ENCODE data around the gene HSD3B1. TPM values are rescaled to one million over a fixed set of nuclear protein-coding genes. Genes with fewer than 3 reads are reported as not detected.

The HSD3B1 gene
- polyA plus RNA-seq, 2 donors: not detected

DNA sequence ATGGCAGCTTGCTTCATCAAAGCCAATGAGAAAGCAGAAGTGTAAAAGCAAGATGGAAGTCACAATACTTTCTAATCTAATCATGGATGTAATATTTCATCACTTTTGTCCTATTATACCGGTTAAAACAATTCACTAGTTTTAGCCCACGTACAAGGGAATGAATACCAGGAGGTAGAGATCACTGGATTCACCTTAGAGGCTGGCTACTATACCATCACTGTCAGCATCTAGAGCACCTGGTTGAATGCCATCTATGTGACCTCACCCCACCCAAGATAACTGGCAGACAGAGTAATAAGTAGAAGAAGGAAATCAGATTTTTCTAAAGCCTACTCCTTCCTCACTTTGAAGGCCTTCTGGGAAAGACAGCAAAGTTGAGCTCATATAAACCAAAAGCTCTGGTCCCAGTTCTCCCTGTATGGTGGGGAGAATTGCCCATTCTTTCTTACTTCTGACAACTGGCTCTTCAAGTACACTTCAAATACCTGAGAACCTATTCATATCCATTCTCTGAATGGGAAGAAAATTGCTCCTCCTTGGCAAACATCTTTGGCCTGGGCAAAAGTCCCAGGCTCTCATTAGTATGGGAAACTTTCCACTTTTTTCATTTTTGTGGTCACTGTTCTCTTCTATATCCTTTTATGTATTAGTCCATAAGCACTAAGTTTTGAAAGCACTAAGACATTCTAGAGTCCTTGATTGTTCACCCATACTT lies 24.8 kb downstream of the HSD3B1 start:
- peaks cover 0 to 2% of the 10 kb centered on the region in 2 donors for H3K9me3 ChIP-seq (ENCODE audit: control insufficient read depth in 2 of 2, insufficient read depth in 1 of 2, low read depth in 1 of 2, low read length in 1 of 2)

DNA sequence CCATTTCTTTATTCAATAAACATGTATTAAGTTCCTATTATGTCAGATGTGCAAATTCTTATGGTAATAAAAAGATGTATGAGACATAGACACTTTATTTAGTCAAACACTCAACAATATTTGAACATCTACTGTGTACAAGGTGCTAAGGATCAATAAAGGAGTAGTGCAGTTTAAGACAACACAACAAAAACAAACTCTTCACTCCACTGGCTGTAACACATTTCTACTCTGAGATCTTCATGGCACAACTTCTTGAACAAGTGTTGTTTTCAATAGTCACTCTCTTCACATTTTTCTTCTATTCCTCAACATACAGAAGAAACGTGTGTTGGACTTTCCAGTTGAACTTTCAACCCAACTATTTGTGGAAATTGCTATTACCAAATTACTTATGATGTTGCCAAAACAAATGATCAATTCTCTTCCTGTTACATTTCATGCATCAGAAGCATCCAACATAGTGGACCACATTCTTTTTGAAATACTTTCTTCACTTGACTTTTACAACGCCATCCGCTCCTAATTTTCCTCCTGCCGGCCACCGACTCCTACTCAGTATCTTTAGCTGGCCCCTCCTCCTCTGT lies 25.4 kb downstream of the HSD3B1 start:
- WGBS, 2 donors: 85 to 88% methylated on average over 5 of the region's 5 CpGs
- Histone ChIP-seq H3K27me3 (ENCODE audit: control insufficient read depth in 1 of 2, insufficient read depth in 2 of 2, low read length in 2 of 2) (no peaks in the 10 kb centered on the region), H3K4me3 (ENCODE audit: low read depth in 1 of 2, low read length in 2 of 2) (no peak overlapping the region)

More for the DNA sequence above, 24.8 kb downstream of the HSD3B1 start:
- WGBS, 2 donors: 80 to 85% methylated on average over 2 of the region's 2 CpGs
- Histone ChIP-seq H3K27me3 (ENCODE audit: control insufficient read depth in 1 of 2, insufficient read depth in 2 of 2, low read length in 2 of 2) (no peaks in the 10 kb centered on the region), H3K4me3 (ENCODE audit: low read depth in 1 of 2, low read length in 2 of 2) (no peak overlapping the region), H3K36me3 (ENCODE audit: control insufficient read depth in 2 of 2, insufficient read depth in 2 of 2, low read length in 1 of 2) (no peaks in the 10 kb centered on the region), H3K27ac (ENCODE audit: low read depth in 2 of 2, low read length in 1 of 2) (no peak overlapping the region), H3K4me1 (ENCODE audit: control insufficient read depth in 2 of 2, insufficient read depth in 2 of 2, low read length in 1 of 2) (no peaks in the 10 kb centered on the region)

DNA sequence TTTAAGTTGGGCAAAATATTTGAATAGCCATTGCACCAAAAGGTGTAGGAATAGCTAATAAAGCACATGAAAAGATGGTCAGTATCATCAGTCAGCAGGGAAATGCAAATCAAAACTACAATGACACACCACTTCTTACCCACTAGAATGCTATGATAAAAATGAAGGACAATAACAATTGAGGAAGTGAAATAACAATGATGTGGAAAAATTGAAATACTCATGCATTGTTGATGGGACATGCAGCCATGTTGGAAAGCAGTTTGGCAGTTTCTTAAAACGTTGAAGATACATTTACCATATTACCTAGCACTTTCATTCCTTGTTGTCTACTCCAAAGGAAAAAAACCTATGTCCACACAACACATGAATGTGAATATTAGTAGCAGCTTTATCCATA lies 28.4 kb downstream of the HSD3B1 start:
- Histone ChIP-seq H3K4me3 (ENCODE audit: low read depth in 1 of 2, low read length in 2 of 2) (no peak overlapping the region), H3K36me3 (ENCODE audit: control insufficient read depth in 2 of 2, insufficient read depth in 2 of 2, low read length in 1 of 2) (no peaks in the 10 kb centered on the region), H3K4me1 (ENCODE audit: control insufficient read depth in 2 of 2, insufficient read depth in 2 of 2, low read length in 1 of 2) (no peaks in the 10 kb centered on the region), H3K27ac (ENCODE audit: low read depth in 2 of 2, low read length in 1 of 2) (no peak overlapping the region), H3K27me3 (ENCODE audit: control insufficient read depth in 1 of 2, insufficient read depth in 2 of 2, low read length in 2 of 2) (no peaks in the 10 kb centered on the region), H3K9me3 (ENCODE audit: control insufficient read depth in 2 of 2, insufficient read depth in 1 of 2, low read depth in 1 of 2, low read length in 1 of 2) (peaks cover 0 to 2% of the 10 kb centered on the region in 2 donors)
- 53 to 61% methylated on average over 1 of the region's 1 CpG for WGBS, 2 donors

More for the DNA sequence above, 25.4 kb downstream of the HSD3B1 start:
- H3K27ac ChIP-seq (ENCODE audit: low read depth in 2 of 2, low read length in 1 of 2): no peak overlapping the region
- no peaks in the 10 kb centered on the region for H3K4me1 ChIP-seq (ENCODE audit: control insufficient read depth in 2 of 2, insufficient read depth in 2 of 2, low read length in 1 of 2)
- H3K36me3 ChIP-seq (ENCODE audit: control insufficient read depth in 2 of 2, insufficient read depth in 2 of 2, low read length in 1 of 2): no peaks in the 10 kb centered on the region
- H3K9me3 ChIP-seq (ENCODE audit: control insufficient read depth in 2 of 2, insufficient read depth in 1 of 2, low read depth in 1 of 2, low read length in 1 of 2): peaks cover 0 to 2% of the 10 kb centered on the region in 2 donors

DNA sequence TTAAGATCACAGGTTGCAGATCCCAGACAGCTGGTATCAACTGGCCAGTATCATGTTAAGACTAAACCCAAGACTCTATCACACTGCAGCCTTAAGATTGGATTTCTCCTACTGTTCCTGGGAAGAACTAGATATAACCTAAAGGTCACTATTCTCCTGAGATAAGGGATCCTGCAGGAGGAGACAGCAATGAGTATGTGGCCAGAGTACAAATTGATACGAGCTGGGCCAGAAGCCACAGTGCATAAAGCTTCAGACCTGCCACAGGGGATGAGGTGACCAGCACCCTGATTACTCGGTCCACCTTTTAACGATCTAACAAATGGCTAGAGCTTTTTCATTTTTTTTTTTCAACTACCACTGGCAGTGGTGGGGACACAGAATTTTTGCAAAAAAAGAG lies 31.0 kb downstream of the HSD3B1 start:
- H3K4me1 ChIP-seq (ENCODE audit: control insufficient read depth in 2 of 2, insufficient read depth in 2 of 2, low read length in 1 of 2): no peaks in the 10 kb centered on the region
- H3K9me3 ChIP-seq (ENCODE audit: control insufficient read depth in 2 of 2, insufficient read depth in 1 of 2, low read depth in 1 of 2, low read length in 1 of 2): peaks cover 0 to 2% of the 10 kb centered on the region in 2 donors
- H3K36me3 ChIP-seq (ENCODE audit: control insufficient read depth in 2 of 2, insufficient read depth in 2 of 2, low read length in 1 of 2): no peaks in the 10 kb centered on the region
- no peaks in the 10 kb centered on the region for H3K27me3 ChIP-seq (ENCODE audit: control insufficient read depth in 1 of 2, insufficient read depth in 2 of 2, low read length in 2 of 2)
- no peak overlapping the region for H3K4me3 ChIP-seq (ENCODE audit: low read depth in 1 of 2, low read length in 2 of 2)
- H3K27ac ChIP-seq (ENCODE audit: low read depth in 2 of 2, low read length in 1 of 2): no peak overlapping the region
- 70 to 80% methylated on average over 3 of the region's 3 CpGs for WGBS, 2 donors

DNA sequence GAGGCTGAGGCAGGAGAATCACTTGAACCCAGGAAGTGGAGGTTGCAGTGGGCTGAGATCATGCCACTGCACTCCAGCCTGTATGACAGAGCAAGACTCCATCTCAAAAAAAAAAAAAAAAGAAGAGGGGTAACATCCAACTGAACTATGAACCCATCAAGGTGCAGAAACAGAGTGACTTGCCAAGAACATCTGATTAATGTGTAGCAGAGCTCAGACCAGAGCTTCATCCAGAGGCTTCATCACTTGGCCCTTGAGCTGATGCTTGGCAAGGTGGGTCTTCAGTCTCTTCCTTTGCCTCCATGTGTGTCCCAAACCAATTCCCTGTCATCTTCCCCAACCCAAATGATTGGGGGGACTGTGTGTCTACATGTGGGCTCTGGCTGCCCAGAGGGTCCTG lies 32.6 kb downstream of the HSD3B1 start:
- Histone ChIP-seq H3K27me3 (ENCODE audit: control insufficient read depth in 1 of 2, insufficient read depth in 2 of 2, low read length in 2 of 2) (no peaks in the 10 kb centered on the region), H3K4me1 (ENCODE audit: control insufficient read depth in 2 of 2, insufficient read depth in 2 of 2, low read length in 1 of 2) (no peaks in the 10 kb centered on the region), H3K4me3 (ENCODE audit: low read depth in 1 of 2, low read length in 2 of 2) (no peak overlapping the region), H3K9me3 (ENCODE audit: control insufficient read depth in 2 of 2, insufficient read depth in 1 of 2, low read depth in 1 of 2, low read length in 1 of 2) (no peaks in the 10 kb centered on the region), H3K27ac (ENCODE audit: low read depth in 2 of 2, low read length in 1 of 2) (no peak overlapping the region), H3K36me3 (ENCODE audit: control insufficient read depth in 2 of 2, insufficient read depth in 2 of 2, low read length in 1 of 2) (no peaks in the 10 kb centered on the region)

DNA sequence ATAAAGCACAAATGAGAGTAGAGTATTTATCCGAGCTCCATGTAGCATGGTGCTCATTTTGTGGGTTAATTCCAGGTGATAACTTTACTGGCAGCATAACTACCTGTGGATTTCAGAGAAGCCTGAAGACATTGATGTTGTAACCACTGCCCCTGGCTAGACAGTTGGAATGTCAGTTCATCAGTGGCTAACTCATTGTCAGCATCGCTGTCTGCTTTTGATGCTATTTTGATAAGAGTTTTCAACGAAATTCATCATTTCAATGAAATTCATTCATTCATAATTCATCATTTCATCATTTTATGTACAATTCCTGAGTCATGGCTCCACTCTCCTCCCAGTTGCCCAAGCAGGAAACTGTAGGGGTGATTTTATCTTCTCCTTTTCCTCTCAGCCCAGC lies 34.4 kb downstream of the HSD3B1 start:
- 78 to 85% methylated on average over 3 of the region's 3 CpGs for WGBS, 2 donors

DNA sequence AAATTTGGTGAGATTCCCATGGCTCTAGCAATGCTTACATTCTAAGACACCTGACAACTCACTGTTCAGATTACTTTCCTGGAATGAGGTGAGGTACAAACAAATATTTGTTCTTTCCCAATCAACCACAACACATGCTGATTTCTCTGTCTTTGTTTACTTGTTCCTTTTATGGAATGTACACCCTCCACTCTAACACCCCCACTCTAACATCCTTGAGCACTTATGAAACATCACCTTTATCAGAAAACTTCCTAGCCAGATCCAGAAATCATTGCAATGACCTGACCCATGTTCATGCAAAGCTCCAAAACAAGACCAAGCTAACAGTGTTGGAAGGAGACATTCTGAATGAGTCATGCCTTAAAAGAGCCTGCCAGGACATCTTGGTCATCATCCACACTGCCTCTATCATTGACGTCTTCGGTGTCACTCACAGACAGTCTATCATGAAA lies 35.5 kb downstream of the HSD3B1 start:
- H3K9me3 ChIP-seq (ENCODE audit: control insufficient read depth in 2 of 2, insufficient read depth in 1 of 2, low read depth in 1 of 2, low read length in 1 of 2): no peaks in the 10 kb centered on the region
- no peaks in the 10 kb centered on the region for H3K27me3 ChIP-seq (ENCODE audit: control insufficient read depth in 1 of 2, insufficient read depth in 2 of 2, low read length in 2 of 2)
- no peak overlapping the region for H3K27ac ChIP-seq (ENCODE audit: low read depth in 2 of 2, low read length in 1 of 2)
- no peaks in the 10 kb centered on the region for H3K4me1 ChIP-seq (ENCODE audit: control insufficient read depth in 2 of 2, insufficient read depth in 2 of 2, low read length in 1 of 2)
- 59 to 66% methylated on average over 2 of the region's 2 CpGs for WGBS, 2 donors
- H3K36me3 ChIP-seq (ENCODE audit: control insufficient read depth in 2 of 2, insufficient read depth in 2 of 2, low read length in 1 of 2): no peaks in the 10 kb centered on the region
- no peak overlapping the region for H3K4me3 ChIP-seq (ENCODE audit: low read depth in 1 of 2, low read length in 2 of 2)

More for the DNA sequence above, 34.4 kb downstream of the HSD3B1 start:
- no peaks in the 10 kb centered on the region for H3K27me3 ChIP-seq (ENCODE audit: control insufficient read depth in 1 of 2, insufficient read depth in 2 of 2, low read length in 2 of 2)
- H3K27ac ChIP-seq (ENCODE audit: low read depth in 2 of 2, low read length in 1 of 2): no peak overlapping the region
- no peaks in the 10 kb centered on the region for H3K36me3 ChIP-seq (ENCODE audit: control insufficient read depth in 2 of 2, insufficient read depth in 2 of 2, low read length in 1 of 2)
- H3K9me3 ChIP-seq (ENCODE audit: control insufficient read depth in 2 of 2, insufficient read depth in 1 of 2, low read depth in 1 of 2, low read length in 1 of 2): no peaks in the 10 kb centered on the region
- H3K4me1 ChIP-seq (ENCODE audit: control insufficient read depth in 2 of 2, insufficient read depth in 2 of 2, low read length in 1 of 2): no peaks in the 10 kb centered on the region
- no peak overlapping the region for H3K4me3 ChIP-seq (ENCODE audit: low read depth in 1 of 2, low read length in 2 of 2)

DNA sequence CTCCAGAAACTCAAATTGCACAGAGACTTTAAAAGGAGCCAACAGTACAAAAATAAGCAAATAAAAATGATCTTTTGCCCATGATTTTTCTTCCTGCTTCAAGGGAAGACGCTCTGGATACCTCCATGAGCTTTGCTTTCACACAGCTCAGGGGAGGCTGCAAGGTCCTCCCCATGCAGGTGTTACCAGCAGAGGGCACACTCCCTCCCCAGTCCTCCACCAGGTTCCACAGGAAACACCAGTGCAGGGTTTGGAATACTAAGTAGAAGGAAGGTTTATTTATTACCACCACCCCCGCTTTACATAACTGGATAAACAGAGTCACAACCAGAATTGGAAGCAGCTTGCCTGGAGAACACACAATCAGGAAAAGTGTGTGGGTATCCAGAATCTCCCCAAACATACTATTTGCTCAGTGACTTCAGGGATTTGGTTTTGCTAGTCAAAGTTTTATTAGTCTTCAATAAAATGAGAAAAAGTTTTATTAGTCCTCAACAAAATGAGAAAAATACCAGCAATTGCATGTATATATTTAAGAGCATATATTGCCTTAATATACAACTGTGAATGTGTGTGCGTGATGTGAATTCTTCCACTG lies 37.3 kb downstream of the HSD3B1 start:
- no peak overlapping the region for H3K27ac ChIP-seq (ENCODE audit: low read depth in 2 of 2, low read length in 1 of 2)

DNA sequence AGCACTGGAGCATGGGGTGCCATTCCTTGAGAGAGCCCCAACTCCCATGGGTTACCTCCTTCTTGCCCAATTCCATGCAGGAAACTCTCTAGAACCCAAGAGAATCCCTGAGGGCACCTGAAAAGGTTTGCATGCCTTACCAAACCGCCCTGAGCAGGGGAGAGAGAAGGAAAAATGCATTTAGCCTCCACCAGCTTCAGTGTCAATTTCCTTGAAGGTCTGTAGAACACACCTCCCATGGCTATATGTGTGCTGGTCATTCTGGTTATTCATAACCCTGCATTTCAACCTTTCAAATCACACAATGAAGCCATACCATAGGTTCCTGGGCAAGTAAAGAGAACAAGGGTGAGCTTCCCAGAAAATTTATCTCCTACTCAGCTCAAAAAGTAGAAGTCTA lies 39.6 kb downstream of the HSD3B1 start:
- H3K9me3 ChIP-seq (ENCODE audit: control insufficient read depth in 2 of 2, insufficient read depth in 1 of 2, low read depth in 1 of 2, low read length in 1 of 2): no peaks in the 10 kb centered on the region
- no peaks in the 10 kb centered on the region for H3K27me3 ChIP-seq (ENCODE audit: control insufficient read depth in 1 of 2, insufficient read depth in 2 of 2, low read length in 2 of 2)
- no peaks in the 10 kb centered on the region for H3K4me1 ChIP-seq (ENCODE audit: control insufficient read depth in 2 of 2, insufficient read depth in 2 of 2, low read length in 1 of 2)
- no peaks in the 10 kb centered on the region for H3K36me3 ChIP-seq (ENCODE audit: control insufficient read depth in 2 of 2, insufficient read depth in 2 of 2, low read length in 1 of 2)
- WGBS, 2 donors: 62 to 67% methylated on average over 1 of the region's 1 CpG
- H3K27ac ChIP-seq (ENCODE audit: low read depth in 2 of 2, low read length in 1 of 2): no peak overlapping the region
- no peak overlapping the region for H3K4me3 ChIP-seq (ENCODE audit: low read depth in 1 of 2, low read length in 2 of 2)

More for the DNA sequence above, 37.3 kb downstream of the HSD3B1 start:
- no peaks in the 10 kb centered on the region for H3K27me3 ChIP-seq (ENCODE audit: control insufficient read depth in 1 of 2, insufficient read depth in 2 of 2, low read length in 2 of 2)
- H3K36me3 ChIP-seq (ENCODE audit: control insufficient read depth in 2 of 2, insufficient read depth in 2 of 2, low read length in 1 of 2): no peaks in the 10 kb centered on the region
- 54 to 62% methylated on average over 3 of the region's 3 CpGs for WGBS, 2 donors
- no peaks in the 10 kb centered on the region for H3K4me1 ChIP-seq (ENCODE audit: control insufficient read depth in 2 of 2, insufficient read depth in 2 of 2, low read length in 1 of 2)
- H3K4me3 ChIP-seq (ENCODE audit: low read depth in 1 of 2, low read length in 2 of 2): no peak overlapping the region
- H3K9me3 ChIP-seq (ENCODE audit: control insufficient read depth in 2 of 2, insufficient read depth in 1 of 2, low read depth in 1 of 2, low read length in 1 of 2): no peaks in the 10 kb centered on the region
